ENCODE data around the gene PIP5KL1. TPM values are rescaled to one million over a fixed set of nuclear protein-coding genes. Genes with fewer than 3 reads are reported as not detected.

The PIP5KL1 gene
- total RNA-seq, 6 experiments from 2014 or later = 0.58 to 0.81 (median 0.70) TPM; not detected in 3

- Histone ChIP-seq H3K4me1 (peaks cover 0 to 6% (median 2%) of the 10 kb centered on the region in 4 donors), H3K27ac (no peak overlapping the region), H3K4me3 (no peak overlapping the region), H3K9me3 (no peaks in the 10 kb centered on the region), H3K36me3 (no peaks in the 10 kb centered on the region), H3K27me3 (peaks cover 0 to 9% of the 10 kb centered on the region in 2 donors)
- DNase-seq (no peak), ATAC-seq (peak; percentile 7 to 25 (median 12))
- intact Hi-C loops (cut with DNase I) = loop anchor here (10.0 kb wide), 2 partner anchors 333 to 423 kb away; no protein-coding TSS in a partner anchor
- TF ChIP-seq CTCF (IDR thresholded peaks at IDR 0.05) (no peak), POLR2A (IDR thresholded peaks at IDR 0.05) (no peak)
- WGBS (ENCODE audit: insufficient coverage, low coverage, low lambda C conversion rate, missing lambda C conversion rate) = 17% methylated on average over 1 of the region's 24 CpGs
These were observed 2.4 kb downstream of the PIP5KL1 start for GRCh38 chr9:127927988-127928675.

GRCh38 chr9:127927201-127927987 lies 3.2 kb downstream of the PIP5KL1 start:
- Histone ChIP-seq H3K9me3 (no peaks in the 10 kb centered on the region), H3K27me3 (peaks cover 0 to 9% of the 10 kb centered on the region in 2 donors), H3K4me1 (peaks cover 0 to 6% (median 2%) of the 10 kb centered on the region in 4 donors), H3K4me3 (no peak overlapping the region), H3K36me3 (no peaks in the 10 kb centered on the region), H3K27ac (no peak overlapping the region)
- ATAC-seq = peak in 2 of 4 donors; percentile 2 to 3
- DNase-seq = no peak
- intact Hi-C loops (cut with DNase I) = loop anchor here (10.0 kb wide), 2 partner anchors 333 to 423 kb away; no protein-coding TSS in a partner anchor
- TF ChIP-seq POLR2A (IDR thresholded peaks at IDR 0.05) (no peak), CTCF (IDR thresholded peaks at IDR 0.05) (no peak)
- WGBS (ENCODE audit: insufficient coverage, low coverage, low lambda C conversion rate, missing lambda C conversion rate) = 0% methylated on average over 5 of the region's 56 CpGs

GRCh38 chr9:127926906-127927200 lies 3.7 kb downstream of the PIP5KL1 start:
- intact Hi-C loops (cut with DNase I) = loop anchor here (10.0 kb wide), 2 partner anchors 332 to 422 kb away; no protein-coding TSS in a partner anchor
- Histone ChIP-seq H3K9me3 (no peaks in the 10 kb centered on the region), H3K4me1 (peaks cover 0 to 7% (median 3%) of the 10 kb centered on the region in 4 donors), H3K27ac (no peak overlapping the region), H3K36me3 (no peaks in the 10 kb centered on the region), H3K27me3 (peaks cover 0 to 9% of the 10 kb centered on the region in 2 donors), H3K4me3 (no peak overlapping the region)
- WGBS (ENCODE audit: insufficient coverage, low coverage, low lambda C conversion rate, missing lambda C conversion rate) = 20% methylated on average over 1 of the region's 19 CpGs
- DNase-seq (no peak), ATAC-seq (no peak)
- TF ChIP-seq CTCF (IDR thresholded peaks at IDR 0.05) = no peak
- no peak for TF ChIP-seq POLR2A (IDR thresholded peaks at IDR 0.05)

- Histone ChIP-seq H3K27ac (no peak overlapping the region), H3K4me3 (no peak overlapping the region), H3K4me1 (peaks cover 0 to 12% (median 6%) of the 10 kb centered on the region in 4 donors), H3K27me3 (peaks cover 0 to 9% of the 10 kb centered on the region in 2 donors), H3K36me3 (no peaks in the 10 kb centered on the region), H3K9me3 (no peaks in the 10 kb centered on the region)
- intact Hi-C loops (cut with DNase I) = loop anchor here (10.0 kb wide), 2 partner anchors 331 to 421 kb away; no protein-coding TSS in a partner anchor
- WGBS (ENCODE audit: insufficient coverage, low coverage, low lambda C conversion rate, missing lambda C conversion rate) = 57% methylated on average over 7 of the region's 14 CpGs
- DNase-seq (no peak), ATAC-seq (no peak)
- TF ChIP-seq CTCF (IDR thresholded peaks at IDR 0.05) (no peak), POLR2A (IDR thresholded peaks at IDR 0.05) (no peak)
These were observed 4.3 kb downstream of the PIP5KL1 start for GRCh38 chr9:127925959-127926905.
